WTC11 (cell line): ENCODE results near the gene COL4A6. TPM values are rescaled to one million over a fixed set of nuclear protein-coding genes. Genes with fewer than 3 reads are reported as not detected.

ENCODE experiments used
- ATAC-seq: fragments of 200-7000 bp; cut with Tn5 transposase; 2 replicates; pipeline ENCODE4 v1.10.0; 2021; ENCODE audit warnings: mild to moderate bottlenecking, moderate library complexity
- CTCF ChIA-PET: fragments of 300-600 bp; sonication (Branson Sonifier 250); formaldehyde crosslinking; loops from one replicate; lab custom pipeline; 2021; ENCODE audit warnings: antibody characterized with exemption; lab: Charles Lee
- POLR2A ChIA-PET: fragments of 350-600 bp; sonication (Branson Sonifier 250); formaldehyde crosslinking; loops from one replicate; lab custom pipeline; 2021; ENCODE audit warnings: antibody characterized with exemption; lab: Charles Lee
- DNase-seq: peaks from one replicate; pipeline ENCODE4 v3.0.0; 2021; ENCODE audit warnings: low spot score
- H3K27ac Mint-ChIP-seq: 2 replicates; pipeline ENCODE4 v1.8.0; 2021; ENCODE audit warnings: mixed read lengths
- H3K27me3 Mint-ChIP-seq: 2 replicates; pipeline ENCODE4 v1.8.0; 2021; ENCODE audit warnings: low read depth, mild to moderate bottlenecking, moderate library complexity, mixed read lengths
- H3K36me3 Mint-ChIP-seq: 2 replicates; pipeline ENCODE4 v1.8.0; 2021; ENCODE audit warnings: mixed read lengths
- H3K4me1 Mint-ChIP-seq: 2 replicates; pipeline ENCODE4 v1.8.0; 2022; ENCODE audit warnings: mixed read lengths
- H3K4me3 Mint-ChIP-seq: 2 replicates; pipeline ENCODE4 v1.8.0; 2021; ENCODE audit warnings: mild to moderate bottlenecking, moderate library complexity, mixed read lengths
- H3K9me3 Mint-ChIP-seq: 2 replicates; pipeline ENCODE4 v1.8.0; 2021; ENCODE audit warnings: mixed read lengths
- CTCF ChIP-seq: fragments of 200-600 bp; IDR thresholded peaks from 2 replicates; pipeline ENCODE4 v1.8.0; 2022; ENCODE audit warnings: antibody characterized with exemption
- ESRRA ChIP-seq: sonication (generic); formaldehyde crosslinking; IDR thresholded peaks from 2 replicates; pipeline ENCODE4 v1.8.1; 2022; ENCODE audit warnings: mild to moderate bottlenecking, missing genetic modification reagents, borderline replicate concordance
- ETV6 ChIP-seq: sonication (generic); formaldehyde crosslinking; IDR thresholded peaks from 2 replicates; pipeline ENCODE4 v1.8.1; 2022; ENCODE audit warnings: mild to moderate bottlenecking, missing genetic modification reagents
- FOXJ3 ChIP-seq: sonication (generic); formaldehyde crosslinking; IDR thresholded peaks from 2 replicates; pipeline ENCODE4 v1.9.0; 2021; ENCODE audit warnings: missing genetic modification reagents, mild to moderate bottlenecking, borderline replicate concordance
- SP1 ChIP-seq: sonication (generic); formaldehyde crosslinking; conservative IDR thresholded peaks from 2 replicates; pipeline ENCODE4 v1.8.1; 2022; ENCODE audit warnings: missing genetic modification reagents
- ZNF138 ChIP-seq: sonication (generic); formaldehyde crosslinking; conservative IDR thresholded peaks from 2 replicates; pipeline ENCODE4 v1.8.1; 2022; ENCODE audit warnings: mild to moderate bottlenecking, moderate library complexity, missing genetic modification reagents
- ZNF281 ChIP-seq: sonication (generic); formaldehyde crosslinking; IDR thresholded peaks from 2 replicates; pipeline ENCODE4 v1.8.0; 2023; ENCODE audit warnings: mild to moderate bottlenecking, missing genetic modification reagents
- total RNA-seq: library from RNA; stranded (reverse); gene quantifications from 3 replicates; pipeline ENCODE4 v1.2.3, GENCODE V29; 2021
- TF ChIP-seq, protein P1 (sequence below): sonication (generic); formaldehyde crosslinking; IDR thresholded peaks from 2 replicates; pipeline ENCODE4 v1.8.1; 2022; ENCODE audit warnings: missing genetic modification reagents, borderline replicate concordance
- TF ChIP-seq, protein P2 (sequence below): sonication (generic); formaldehyde crosslinking; IDR thresholded peaks from 2 replicates; pipeline ENCODE4 v1.8.1; 2023; ENCODE audit warnings: mild to moderate bottlenecking, missing genetic modification reagents, borderline replicate concordance

COL4A6 gene
- total RNA-seq, 1 experiment from 2014 or later, result 15.2 TPM

DNA sequence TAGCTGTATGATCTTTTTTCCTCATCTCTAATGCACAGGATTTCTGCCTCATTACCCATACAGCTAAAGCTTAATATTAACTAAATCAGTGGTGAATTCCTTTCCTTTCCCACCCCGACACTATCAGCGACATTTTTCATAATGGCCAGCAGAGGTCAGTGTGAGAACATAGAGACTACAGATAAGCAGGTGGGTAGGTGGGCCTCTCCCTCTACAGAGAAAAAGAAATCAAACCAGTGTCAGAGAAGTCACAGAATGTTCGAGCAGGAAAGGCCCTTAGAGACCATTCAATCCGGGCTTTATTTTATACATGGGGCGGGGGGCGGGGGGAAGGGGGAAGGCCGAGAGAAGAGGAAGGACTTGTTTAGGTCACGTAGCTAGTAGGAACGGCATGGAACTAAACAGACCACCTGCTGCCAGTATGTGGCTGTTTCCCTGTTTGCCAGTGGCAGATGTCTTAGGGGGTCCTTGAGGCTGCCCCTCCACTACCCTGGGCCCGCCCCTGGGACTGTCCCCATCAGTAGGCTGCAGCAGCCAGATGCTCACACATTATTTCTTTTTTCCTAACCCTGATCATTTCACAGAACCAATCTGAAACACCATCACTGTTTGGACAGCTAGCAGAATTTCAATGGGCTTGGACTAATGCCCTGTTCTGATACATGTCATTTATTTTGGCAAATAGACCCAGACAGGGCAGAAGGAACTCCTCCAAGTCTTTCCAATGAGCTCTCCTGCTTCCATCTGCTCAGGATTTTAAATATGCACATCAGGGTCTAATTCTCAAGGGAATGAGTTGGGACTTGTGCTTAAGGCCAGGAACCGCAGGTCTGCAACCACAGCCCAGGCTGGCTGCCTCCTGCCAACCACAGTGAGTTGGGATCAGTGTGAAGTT is 213.2 kb downstream of the COL4A6 start:
- Mint-ChIP-seq H3K9me3 (no peaks in the 10 kb centered on the region), H3K27me3 (peaks cover 2% of the 10 kb centered on the region; the same call in 1 of the 2 replicates), H3K4me1 (peaks cover 19% of the 10 kb centered on the region), H3K36me3 (no peaks in the 10 kb centered on the region), H3K4me3 (no peak overlapping the region), H3K27ac (no peak overlapping the region)
- DNase-seq (peak; percentile 12), ATAC-seq (peak; percentile 92)
- CTCF ChIA-PET, result interaction anchor here (0.6 to 2.4 kb wide), 30 partner anchors 8 to 510 kb away, joined by 3 to 18 read pairs (median 4); partner anchors contain the start of gene COL4A6
- TF ChIP-seq, protein P1, sequence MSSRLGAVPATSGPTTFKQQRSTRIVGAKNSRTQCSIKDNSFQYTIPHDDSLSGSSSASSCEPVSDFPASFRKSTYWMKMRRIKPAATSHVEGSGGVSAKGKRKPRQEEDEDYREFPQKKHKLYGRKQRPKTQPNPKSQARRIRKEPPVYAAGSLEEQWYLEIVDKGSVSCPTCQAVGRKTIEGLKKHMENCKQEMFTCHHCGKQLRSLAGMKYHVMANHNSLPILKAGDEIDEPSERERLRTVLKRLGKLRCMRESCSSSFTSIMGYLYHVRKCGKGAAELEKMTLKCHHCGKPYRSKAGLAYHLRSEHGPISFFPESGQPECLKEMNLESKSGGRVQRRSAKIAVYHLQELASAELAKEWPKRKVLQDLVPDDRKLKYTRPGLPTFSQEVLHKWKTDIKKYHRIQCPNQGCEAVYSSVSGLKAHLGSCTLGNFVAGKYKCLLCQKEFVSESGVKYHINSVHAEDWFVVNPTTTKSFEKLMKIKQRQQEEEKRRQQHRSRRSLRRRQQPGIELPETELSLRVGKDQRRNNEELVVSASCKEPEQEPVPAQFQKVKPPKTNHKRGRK (CRISPR knock-in tag), result no peak
- peak; percentile 10; the same call in 1 of the 2 replicates for TF ChIP-seq CTCF
- POLR2A ChIA-PET, result no interaction called here

- TF ChIP-seq ESRRA (no peak), ZNF281 (CRISPR knock-in tag) (no peak), SP1 (no peak), ETV6 (CRISPR knock-in tag) (no peak), FOXJ3 (CRISPR knock-in tag) (no peak), ZNF138 (no peak)
- TF ChIP-seq, protein P1 (CRISPR knock-in tag), result no peak
- TF ChIP-seq, protein P2, sequence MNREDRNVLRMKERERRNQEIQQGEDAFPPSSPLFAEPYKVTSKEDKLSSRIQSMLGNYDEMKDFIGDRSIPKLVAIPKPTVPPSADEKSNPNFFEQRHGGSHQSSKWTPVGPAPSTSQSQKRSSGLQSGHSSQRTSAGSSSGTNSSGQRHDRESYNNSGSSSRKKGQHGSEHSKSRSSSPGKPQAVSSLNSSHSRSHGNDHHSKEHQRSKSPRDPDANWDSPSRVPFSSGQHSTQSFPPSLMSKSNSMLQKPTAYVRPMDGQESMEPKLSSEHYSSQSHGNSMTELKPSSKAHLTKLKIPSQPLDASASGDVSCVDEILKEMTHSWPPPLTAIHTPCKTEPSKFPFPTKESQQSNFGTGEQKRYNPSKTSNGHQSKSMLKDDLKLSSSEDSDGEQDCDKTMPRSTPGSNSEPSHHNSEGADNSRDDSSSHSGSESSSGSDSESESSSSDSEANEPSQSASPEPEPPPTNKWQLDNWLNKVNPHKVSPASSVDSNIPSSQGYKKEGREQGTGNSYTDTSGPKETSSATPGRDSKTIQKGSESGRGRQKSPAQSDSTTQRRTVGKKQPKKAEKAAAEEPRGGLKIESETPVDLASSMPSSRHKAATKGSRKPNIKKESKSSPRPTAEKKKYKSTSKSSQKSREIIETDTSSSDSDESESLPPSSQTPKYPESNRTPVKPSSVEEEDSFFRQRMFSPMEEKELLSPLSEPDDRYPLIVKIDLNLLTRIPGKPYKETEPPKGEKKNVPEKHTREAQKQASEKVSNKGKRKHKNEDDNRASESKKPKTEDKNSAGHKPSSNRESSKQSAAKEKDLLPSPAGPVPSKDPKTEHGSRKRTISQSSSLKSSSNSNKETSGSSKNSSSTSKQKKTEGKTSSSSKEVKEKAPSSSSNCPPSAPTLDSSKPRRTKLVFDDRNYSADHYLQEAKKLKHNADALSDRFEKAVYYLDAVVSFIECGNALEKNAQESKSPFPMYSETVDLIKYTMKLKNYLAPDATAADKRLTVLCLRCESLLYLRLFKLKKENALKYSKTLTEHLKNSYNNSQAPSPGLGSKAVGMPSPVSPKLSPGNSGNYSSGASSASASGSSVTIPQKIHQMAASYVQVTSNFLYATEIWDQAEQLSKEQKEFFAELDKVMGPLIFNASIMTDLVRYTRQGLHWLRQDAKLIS, result no peak
- DNase-seq, result no peak
- POLR2A ChIA-PET, result no interaction called here
- CTCF ChIA-PET, result interaction anchor here (0.6 to 2.4 kb wide), 29 partner anchors 9 to 511 kb away, joined by 3 to 18 read pairs (median 4); partner anchors contain the start of gene COL4A6
- Mint-ChIP-seq H3K27ac (no peak overlapping the region), H3K4me1 (peaks cover 19% of the 10 kb centered on the region), H3K9me3 (no peaks in the 10 kb centered on the region), H3K4me3 (no peak overlapping the region), H3K36me3 (no peaks in the 10 kb centered on the region), H3K27me3 (peaks cover 2% of the 10 kb centered on the region; the same call in 1 of the 2 replicates)
- no peak for ATAC-seq
Measured at GRCh38 chrX:108224218-108224617, 214.0 kb downstream of the COL4A6 start.
